ENCODE data around the gene FAM234B. TPM values are rescaled to one million over a fixed set of nuclear protein-coding genes. Genes with fewer than 3 reads are reported as not detected.

The FAM234B gene
- total RNA-seq, 1 donor = 3.3 TPM

DNA sequence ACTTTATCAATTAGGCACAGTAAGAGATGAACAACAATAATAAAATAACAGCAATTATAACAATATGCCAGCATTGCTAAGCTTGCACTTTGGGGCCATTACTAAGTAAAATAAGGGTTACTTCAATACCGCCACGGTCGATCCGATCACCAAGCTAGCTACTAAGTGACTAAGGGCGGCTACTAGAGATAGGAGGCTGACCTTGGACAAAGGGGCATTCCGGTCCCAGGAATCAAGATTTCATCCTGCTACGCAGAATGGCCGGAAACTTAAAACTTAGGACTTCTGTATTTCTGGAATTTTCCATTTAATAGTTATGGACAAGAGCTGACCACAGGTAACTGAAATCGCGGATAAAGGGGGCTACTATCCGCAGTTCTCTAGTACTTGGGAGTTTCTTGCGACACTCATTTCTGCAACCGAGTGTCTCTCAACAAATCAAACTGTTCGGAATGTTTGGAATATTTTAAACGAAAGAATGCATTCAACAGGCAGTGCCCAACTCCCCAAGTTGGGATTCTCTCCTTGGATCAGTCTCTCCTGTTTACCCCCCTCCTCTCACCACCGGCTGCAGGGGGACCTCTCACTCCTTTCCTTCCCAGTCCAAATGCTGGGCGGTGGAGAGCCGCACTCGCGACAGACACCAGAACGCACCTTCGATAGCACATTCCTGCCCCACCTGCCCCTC lies 44.8 kb upstream of the FAM234B start:
- peak; percentile 35 for DNase-seq (ENCODE audit: low read depth)
- TF ChIP-seq, protein P1, sequence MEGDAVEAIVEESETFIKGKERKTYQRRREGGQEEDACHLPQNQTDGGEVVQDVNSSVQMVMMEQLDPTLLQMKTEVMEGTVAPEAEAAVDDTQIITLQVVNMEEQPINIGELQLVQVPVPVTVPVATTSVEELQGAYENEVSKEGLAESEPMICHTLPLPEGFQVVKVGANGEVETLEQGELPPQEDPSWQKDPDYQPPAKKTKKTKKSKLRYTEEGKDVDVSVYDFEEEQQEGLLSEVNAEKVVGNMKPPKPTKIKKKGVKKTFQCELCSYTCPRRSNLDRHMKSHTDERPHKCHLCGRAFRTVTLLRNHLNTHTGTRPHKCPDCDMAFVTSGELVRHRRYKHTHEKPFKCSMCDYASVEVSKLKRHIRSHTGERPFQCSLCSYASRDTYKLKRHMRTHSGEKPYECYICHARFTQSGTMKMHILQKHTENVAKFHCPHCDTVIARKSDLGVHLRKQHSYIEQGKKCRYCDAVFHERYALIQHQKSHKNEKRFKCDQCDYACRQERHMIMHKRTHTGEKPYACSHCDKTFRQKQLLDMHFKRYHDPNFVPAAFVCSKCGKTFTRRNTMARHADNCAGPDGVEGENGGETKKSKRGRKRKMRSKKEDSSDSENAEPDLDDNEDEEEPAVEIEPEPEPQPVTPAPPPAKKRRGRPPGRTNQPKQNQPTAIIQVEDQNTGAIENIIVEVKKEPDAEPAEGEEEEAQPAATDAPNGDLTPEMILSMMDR (IDR thresholded peaks at IDR 0.05; ENCODE audit: insufficient read depth, low read length) = no peak
- peak overlapping the region; percentile 98 for H3K4me3 ChIP-seq (ENCODE audit: low read depth, low read length)

DNA sequence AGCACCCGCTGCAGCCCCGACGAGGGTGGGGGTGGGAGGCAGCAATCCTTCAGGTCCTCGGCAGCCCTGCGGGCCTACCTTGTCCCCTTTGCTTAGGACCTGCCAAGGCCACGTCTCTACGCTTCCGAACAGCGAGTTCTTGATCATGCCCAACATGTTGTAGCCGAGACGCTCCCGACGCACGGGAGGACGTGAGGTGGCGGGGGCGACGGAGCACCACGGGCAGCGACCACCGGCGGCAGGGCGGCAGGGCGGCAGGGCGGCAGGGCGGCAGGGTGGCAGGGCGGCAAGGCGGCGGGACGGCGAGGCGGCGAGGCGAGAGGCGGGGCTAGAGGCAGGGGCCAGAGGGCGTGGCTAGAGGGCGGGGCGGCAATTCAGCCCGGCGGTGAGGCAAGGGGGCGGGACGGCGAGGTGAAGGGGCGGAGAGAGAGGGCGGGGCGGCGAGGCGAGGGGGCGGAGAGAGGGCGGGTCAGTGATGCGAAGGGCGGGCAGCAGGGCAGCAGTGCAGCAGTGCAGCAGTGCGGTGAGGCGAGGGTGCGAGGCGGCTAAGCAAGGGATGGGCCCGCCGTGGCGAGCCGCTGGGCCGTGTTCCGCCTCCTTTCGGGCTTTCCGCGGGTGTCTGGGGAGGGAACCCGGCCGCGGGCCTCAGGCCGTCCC lies 44.1 kb upstream of the FAM234B start, which contains the start of gene HEBP1:
Gene HEBP1 (minus strand): TSS at position 307 of the 657 bp plus-strand sequence. CDS start 151 bp downstream, at position 156.
- H3K4me3 ChIP-seq (ENCODE audit: low read depth, low read length) = peak within 1 kb of the TSS; percentile 98
- TF ChIP-seq, protein P1 (IDR thresholded peaks at IDR 0.05; ENCODE audit: insufficient read depth, low read length) = no peak
- DNase-seq (ENCODE audit: low read depth) = peak; percentile 81

DNA sequence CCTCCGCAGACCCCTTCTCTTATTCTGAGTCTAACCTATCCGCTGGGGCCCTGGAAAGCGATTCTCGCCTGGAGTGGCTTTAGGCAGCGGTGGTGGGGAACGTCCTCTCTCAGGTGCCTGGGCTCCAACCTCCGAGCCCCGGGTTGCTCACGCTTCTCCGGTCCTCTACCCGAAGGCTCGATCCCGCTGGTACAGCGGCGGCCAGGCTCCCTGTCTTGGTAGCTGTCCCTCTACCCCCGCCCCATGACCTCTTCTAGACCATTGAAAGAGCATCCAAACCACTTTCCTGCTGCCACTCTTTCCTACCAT lies 43.6 kb upstream of the FAM234B start:
- TF ChIP-seq, protein P1 (IDR thresholded peaks at IDR 0.05; ENCODE audit: insufficient read depth, low read length) = no peak
- DNase-seq (ENCODE audit: low read depth) = no peak
- peak overlapping the region; percentile 72 for H3K4me3 ChIP-seq (ENCODE audit: low read depth, low read length)

GRCh38 chr12:13000925-13001774 lies 43.0 kb upstream of the FAM234B start:
- peak; percentile 44 for DNase-seq (ENCODE audit: low read depth)
- TF ChIP-seq, protein P1 (IDR thresholded peaks at IDR 0.05; ENCODE audit: insufficient read depth, low read length) = peak; percentile 43

GRCh38 chr12:13001775-13002040 lies 42.5 kb upstream of the FAM234B start:
- no peak for DNase-seq (ENCODE audit: low read depth)
- TF ChIP-seq, protein P1 (IDR thresholded peaks at IDR 0.05; ENCODE audit: insufficient read depth, low read length) = no peak
- H3K4me3 ChIP-seq (ENCODE audit: low read depth, low read length) = peak overlapping the region; percentile 72

More at GRCh38 chr12:13000925-13001774, 43.0 kb upstream of the FAM234B start:
- peak overlapping the region; percentile 72 for H3K4me3 ChIP-seq (ENCODE audit: low read depth, low read length)

DNA sequence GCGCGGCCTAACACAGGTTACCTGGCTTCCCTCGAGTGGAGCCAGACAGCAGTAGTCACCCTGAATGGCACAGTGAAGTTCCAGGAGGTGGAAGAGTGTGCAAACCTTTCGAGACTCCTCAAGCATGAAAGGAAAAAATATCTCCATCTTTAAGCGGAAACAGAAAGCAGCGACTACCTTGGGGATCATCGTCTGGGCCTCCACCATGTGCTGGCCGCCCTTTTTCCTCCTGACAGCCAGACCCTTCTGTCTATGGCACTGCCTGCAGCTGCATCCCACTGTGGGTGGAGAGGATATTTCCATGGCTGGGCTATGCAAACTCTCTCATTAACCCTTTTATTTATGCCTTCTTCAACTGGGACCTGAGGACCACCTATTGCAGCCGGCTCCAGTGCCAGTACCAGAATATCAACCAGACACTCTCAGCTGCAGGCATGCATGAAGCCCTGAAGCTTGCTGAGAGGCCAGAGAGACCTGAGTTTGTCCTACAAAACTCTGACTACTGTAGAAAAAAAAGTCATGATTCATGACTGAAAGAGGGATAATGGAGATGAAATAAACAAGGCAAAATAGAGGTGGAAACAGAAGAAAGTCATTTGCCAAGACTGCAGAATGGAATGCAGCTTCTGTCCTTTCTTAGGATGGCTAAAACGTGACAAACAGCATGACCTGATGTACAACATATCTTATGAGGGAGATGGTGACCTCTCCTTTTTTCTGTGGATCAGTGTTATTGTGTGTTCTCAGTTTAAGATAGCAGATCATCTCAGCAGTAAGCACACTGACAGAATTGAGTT lies 41.7 kb upstream of the FAM234B start:
- TF ChIP-seq, protein P1 (IDR thresholded peaks at IDR 0.05; ENCODE audit: insufficient read depth, low read length) = no peak
- DNase-seq (ENCODE audit: low read depth) = no peak
- no peak overlapping the region for H3K4me3 ChIP-seq (ENCODE audit: low read depth, low read length)
